ENCODE measurements around the gene RNU6-9.

Gene RNU6-9

GRCh38 chr19:899336-900042 is 6.2 kb downstream of the RNU6-9 start:
- no peak for DNase-seq

- DNase-seq, result no peak
These were observed 6.7 kb downstream of the RNU6-9 start for GRCh38 chr19:900043-900301.

- no peak for DNase-seq
These were observed 7.2 kb downstream of the RNU6-9 start for GRCh38 chr19:900302-901111.

DNA sequence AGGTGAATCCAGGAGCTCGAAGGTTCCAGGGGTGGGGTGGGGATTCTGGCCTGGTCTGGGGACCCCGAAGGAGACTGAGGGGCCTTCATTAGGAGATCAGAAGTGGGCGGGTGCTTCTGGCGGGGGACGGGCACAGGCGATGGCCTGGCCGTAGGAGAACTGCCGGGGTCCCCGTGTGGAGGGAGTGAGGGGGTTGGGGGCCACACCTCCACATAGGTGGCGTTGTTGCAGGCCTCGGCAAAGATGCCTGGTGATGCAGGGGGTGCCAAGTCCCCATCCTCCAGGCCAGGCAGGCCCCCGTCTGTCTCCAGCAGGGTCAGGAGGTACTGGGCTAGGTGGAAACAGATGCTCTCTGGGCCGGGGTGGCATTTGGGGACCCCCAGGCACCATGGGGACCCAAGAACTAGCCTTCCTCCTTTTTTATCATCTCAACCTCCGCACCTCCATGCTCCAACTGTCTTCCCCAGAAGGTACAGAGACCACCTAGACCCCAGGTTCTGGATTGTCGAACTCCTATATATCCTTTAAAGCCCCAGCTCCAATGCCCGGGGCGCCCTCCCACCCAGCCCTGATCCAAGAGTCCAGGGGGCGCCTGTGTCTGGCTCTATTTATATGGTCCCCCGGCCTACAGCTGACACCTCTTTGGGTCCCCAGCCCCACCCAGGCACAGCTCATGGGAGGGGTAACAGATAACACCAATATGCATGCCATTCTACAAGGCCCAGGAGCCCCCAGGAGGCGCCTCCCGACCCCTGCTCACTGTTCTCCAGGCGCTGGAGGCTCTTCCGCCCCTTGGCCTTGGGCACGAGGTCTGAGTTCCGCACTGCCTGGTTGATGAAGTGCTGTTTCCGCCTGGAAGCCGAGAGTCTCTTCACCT is 8.2 kb downstream of the RNU6-9 start:
- no peak for DNase-seq

DNA sequence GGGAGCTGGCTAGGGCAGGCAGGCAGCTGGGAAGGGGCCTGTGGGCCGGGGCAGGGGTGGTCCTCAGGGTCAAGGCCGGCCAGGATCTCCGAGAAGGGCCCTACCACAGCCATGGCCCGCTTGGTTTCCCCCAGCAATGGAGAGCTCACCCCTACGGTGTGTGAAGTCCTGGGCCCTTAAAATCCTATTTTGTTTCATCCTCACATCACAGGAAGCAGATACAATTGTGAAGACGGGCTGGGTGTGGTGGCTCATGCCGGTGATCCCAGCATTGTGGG is 8.7 kb downstream of the RNU6-9 start:
- no peak for DNase-seq

- no peak for DNase-seq
These were observed 9.4 kb downstream of the RNU6-9 start for GRCh38 chr19:902446-903226.

- no peak for DNase-seq
These were observed 10.0 kb downstream of the RNU6-9 start for GRCh38 chr19:903266-903797.

- DNase-seq, result no peak
These were observed 11.3 kb downstream of the RNU6-9 start for GRCh38 chr19:904545-904944.

DNA sequence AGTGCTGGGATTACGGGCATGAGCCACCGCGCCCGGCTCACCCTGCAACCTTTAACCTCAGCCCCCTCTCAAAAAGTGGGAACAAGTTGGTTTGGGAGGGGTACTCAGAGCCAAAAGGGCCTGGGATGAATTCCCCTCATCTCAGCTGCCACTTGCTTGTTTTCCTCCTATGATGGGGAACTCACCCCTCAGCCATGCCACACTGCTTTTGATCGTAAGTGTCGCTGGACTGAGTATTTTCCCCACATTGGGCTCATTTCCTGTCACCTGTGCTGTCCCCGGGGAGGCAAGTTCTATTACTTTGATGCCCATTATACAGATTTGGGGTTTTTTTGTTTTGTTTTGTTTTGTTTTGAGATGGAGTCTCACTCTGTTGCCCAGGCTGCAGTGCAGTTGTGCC is 13.2 kb downstream of the RNU6-9 start:
- no peak for DNase-seq

DNA sequence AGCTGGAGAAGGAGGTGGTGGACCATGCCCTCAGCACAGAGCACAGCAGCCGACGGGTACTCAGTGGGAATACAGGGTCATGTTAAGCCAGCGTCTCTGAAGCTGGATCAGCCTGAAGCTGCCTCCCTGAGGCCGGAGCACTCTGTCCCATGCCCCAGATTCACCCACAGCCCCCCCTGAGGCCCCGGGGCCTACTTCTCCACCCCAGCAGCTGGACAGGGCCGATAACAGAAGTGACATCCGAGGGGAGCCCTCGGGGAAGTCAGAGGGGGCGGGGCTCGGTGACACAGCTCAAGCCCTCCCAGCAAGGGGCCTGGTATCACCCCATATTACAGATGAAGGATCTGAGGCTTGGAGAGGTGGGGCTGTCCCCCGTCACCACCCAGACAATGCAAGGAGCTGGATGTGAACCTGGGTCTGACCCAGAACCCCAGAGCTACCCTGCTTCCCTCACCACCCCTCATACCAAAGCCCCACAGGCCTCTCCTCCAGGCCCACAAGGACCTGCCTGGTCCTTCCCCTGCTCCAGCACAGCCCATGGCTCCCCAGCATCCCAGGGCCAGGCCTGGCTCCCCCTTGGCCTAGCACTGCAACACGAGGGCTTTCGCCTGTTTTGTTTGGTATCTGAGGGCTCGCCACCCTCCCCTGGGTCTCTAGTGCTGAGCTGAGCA is 14.0 kb downstream of the RNU6-9 start:
- DNase-seq, result no peak

DNA sequence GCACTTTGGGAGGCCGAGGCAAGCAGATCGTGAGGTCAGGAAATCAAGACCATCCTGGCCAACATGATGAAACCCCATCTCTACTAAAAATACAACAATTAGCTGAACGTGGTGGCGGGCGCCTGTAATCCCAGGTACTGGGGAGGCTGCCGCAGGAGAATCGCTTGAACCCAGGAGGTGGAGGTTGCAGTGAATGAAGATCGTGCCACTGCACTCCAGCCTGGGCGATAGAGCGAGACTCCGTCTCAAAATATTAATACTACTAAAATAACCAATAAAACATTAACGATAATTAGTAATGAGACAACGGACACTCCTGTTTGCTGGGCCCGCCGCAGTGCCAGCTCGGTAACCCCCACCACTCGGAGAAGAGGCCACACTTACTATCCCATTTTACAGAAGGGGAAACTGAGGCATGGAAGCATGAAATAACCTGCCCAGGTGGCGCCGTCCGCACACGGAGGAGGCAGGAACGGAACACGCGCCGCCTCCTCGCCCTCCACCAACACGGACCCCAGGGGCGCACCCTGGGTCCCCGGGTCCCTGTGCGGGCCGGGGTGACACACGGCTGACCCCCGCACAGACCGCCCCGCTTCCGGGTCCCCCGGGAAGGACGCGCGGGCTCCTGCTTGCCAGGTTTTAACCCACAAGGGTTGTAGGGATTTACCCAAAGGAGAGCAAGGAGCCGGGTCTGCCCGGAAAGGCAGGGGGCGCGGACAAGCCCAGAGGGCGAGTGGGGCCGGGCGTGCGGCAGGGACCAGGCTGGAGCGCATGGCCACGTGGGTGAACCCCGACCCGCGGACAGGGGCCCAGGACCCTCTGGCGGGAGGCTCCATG is 18.1 kb downstream of the RNU6-9 start:
- DNase-seq, result no peak

- peak in 1 of 2 donors; percentile 41 for DNase-seq
These were observed 19.1 kb downstream of the RNU6-9 start for GRCh38 chr19:912181-913079.

GRCh38 chr19:913080-913748 is 19.9 kb downstream of the RNU6-9 start, which contains the start of gene R3HDM4:
Gene R3HDM4 (minus strand): TSS chr19:913219. CDS start chr19:913157, 62 bp downstream.
- DNase-seq, result peak; percentile 84

GRCh38 chr19:916645-917322 is 23.5 kb downstream of the RNU6-9 start:
- DNase-seq, result peak in 1 of 2 donors; percentile 58

DNA sequence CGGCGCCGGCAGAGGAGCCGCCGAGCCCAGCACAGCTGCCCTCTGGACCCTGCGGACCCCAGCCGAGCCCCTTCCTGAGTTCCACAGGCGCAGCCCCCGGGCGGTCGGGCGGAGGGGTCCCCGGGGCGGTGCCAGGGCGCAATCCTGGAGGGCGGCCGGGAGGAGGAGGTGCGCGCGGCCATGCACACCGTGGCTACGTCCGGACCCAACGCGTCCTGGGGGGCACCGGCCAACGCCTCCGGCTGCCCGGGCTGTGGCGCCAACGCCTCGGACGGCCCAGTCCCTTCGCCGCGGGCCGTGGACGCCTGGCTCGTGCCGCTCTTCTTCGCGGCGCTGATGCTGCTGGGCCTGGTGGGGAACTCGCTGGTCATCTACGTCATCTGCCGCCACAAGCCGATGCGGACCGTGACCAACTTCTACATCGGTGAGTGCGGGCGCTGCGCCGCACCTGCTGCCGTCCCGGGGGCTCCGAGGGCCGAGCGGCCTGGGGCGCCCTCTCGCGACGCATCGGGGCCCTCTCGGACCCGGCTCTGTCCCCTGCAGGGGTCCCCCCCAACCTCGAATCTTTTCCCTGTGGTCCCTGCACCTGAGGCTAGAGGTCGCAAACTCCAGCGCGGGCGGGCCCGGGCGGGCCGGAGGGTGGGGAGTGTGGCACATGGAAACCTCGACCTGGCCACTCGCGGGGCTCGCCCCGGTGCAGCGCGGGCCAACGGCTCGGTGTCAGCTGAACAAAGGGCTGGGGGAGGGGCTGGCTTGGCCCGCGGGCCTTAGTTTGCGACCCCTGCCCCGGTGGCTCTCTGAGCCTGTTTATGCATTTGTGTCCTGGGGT is 24.3 kb downstream of the RNU6-9 start, which contains the start of gene KISS1R:
TSS of gene KISS1R (plus strand) at position 11 of the 829 bp plus-strand sequence. CDS start at position 181, 170 bp downstream.
- peak in 1 of 2 donors; percentile 42 for DNase-seq

DNA sequence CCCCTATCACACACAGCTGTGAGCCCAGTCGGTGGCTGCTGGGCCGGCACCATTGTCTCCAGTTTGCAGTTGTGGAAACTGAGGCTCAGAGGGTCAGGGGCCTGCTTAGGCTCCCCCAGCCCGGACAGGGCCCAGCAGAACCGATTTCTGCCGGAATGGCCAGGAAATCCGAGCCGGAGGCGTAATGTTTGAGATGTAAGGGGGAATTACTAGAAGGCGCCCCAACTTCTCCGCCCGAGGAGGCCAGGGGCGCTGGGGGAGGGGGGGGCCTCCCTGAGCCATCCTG is 24.8 kb downstream of the RNU6-9 start:
- DNase-seq, result no peak

DNA sequence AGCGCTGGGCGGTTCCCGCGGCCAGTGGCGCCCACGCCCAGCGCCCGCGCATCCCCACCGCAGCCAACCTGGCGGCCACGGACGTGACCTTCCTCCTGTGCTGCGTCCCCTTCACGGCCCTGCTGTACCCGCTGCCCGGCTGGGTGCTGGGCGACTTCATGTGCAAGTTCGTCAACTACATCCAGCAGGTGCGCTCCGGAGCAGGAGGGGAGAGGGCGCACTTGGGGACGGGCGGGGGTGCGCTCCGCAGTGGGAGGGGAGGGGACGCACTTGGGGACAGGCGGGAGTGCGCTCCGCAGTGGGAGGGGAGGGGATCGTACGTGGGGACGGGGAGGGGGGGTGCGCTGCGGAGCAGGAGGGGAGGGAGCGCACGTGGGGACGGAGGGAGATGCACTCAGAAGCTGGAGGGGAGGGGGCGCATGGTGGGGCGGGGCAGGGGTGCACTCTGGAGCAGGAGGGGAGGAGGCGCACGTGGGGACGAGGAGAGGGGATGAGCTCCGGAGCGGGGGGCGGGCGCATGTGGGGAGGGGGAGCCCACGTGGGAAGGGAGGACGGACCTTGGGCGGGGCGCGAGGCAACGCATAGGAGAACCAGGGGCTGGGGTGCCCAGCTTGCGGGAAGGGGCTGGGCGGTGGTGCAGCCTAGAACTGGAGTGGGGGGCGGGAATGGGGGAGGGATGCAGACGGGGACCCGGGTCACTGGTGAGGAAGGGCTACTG is 25.4 kb downstream of the RNU6-9 start:
- DNase-seq, result peak; percentile 26 to 29

Measured in activated CD4-positive, alpha-beta T cell treated with anti-CD3 and anti-CD28 coated beads for 4 hours (primary cell).